Measurements from ENCODE around the gene CDCA7L.

DNA sequence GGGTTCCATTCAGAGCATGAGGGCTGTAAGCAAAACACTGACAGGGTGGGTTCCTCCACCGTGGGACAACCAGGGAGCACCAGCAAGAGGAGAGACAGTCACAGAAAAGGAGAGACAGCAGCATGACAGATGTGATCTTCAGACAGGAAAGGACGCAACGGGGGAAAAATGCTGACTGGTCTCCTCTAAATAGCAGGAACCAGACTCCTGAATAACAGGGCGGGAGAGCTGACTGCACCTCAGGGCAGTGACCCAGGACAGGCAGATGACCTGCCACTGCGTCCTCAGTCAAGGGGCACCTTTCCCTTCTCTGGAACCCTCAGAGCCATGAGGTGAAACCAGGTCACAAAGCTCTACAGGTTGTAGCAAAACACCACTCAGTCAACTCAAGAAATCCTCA is 37.0 kb downstream of the CDCA7L start:
- TF ChIP-seq, protein P1, sequence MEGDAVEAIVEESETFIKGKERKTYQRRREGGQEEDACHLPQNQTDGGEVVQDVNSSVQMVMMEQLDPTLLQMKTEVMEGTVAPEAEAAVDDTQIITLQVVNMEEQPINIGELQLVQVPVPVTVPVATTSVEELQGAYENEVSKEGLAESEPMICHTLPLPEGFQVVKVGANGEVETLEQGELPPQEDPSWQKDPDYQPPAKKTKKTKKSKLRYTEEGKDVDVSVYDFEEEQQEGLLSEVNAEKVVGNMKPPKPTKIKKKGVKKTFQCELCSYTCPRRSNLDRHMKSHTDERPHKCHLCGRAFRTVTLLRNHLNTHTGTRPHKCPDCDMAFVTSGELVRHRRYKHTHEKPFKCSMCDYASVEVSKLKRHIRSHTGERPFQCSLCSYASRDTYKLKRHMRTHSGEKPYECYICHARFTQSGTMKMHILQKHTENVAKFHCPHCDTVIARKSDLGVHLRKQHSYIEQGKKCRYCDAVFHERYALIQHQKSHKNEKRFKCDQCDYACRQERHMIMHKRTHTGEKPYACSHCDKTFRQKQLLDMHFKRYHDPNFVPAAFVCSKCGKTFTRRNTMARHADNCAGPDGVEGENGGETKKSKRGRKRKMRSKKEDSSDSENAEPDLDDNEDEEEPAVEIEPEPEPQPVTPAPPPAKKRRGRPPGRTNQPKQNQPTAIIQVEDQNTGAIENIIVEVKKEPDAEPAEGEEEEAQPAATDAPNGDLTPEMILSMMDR (optimal IDR thresholded peaks at IDR 0.05 in 1 of 3, IDR thresholded peaks at IDR 0.05 in 1 of 3, conservative IDR thresholded peaks at IDR 0.05 in 1 of 3; ENCODE audit: extremely low read depth in 1 of 3, insufficient read depth in 2 of 3, low read length in 3 of 3), result no peak
- TF ChIP-seq EZH2 (IDR thresholded peaks at IDR 0.05; ENCODE audit: low read length), result no peak

Measured in keratinocyte (primary cell).